LNCAP (cell line): ENCODE data around the gene LRRC73.

ENCODE experiments used
- CTCF ChIP-seq: fragments of 450-650 bp; IDR thresholded peaks from 2 replicates; pipeline ENCODE4 v1.5.1; 2017; ENCODE audit warnings: mild to moderate bottlenecking

Gene LRRC73

GRCh38 chr6:43524483-43524961 is 14.4 kb upstream of the LRRC73 start:
- no peak for TF ChIP-seq CTCF

GRCh38 chr6:43523284-43523683 is 13.1 kb upstream of the LRRC73 start:
- no peak for TF ChIP-seq CTCF

GRCh38 chr6:43522547-43523261 is 12.6 kb upstream of the LRRC73 start:
- no peak for TF ChIP-seq CTCF

GRCh38 chr6:43521836-43522235 is 11.7 kb upstream of the LRRC73 start:
- TF ChIP-seq CTCF, result no peak

- no peak for TF ChIP-seq CTCF
Observed at GRCh38 chr6:43520097-43520496, 10.0 kb upstream of the LRRC73 start.

GRCh38 chr6:43517505-43518357 is 7.6 kb upstream of the LRRC73 start:
- TF ChIP-seq CTCF, result no peak

GRCh38 chr6:43516697-43517504 is 6.8 kb upstream of the LRRC73 start, which contains the start of the genes POLR1C and YIPF3:
Gene POLR1C (plus strand): TSS chr6:43517089. CDS start chr6:43517110, 21 bp downstream.
Gene YIPF3 (minus strand): TSS chr6:43516926. CDS start chr6:43516807, 119 bp downstream.
- TF ChIP-seq CTCF, result no peak
